Liver (tissue), 9 donors: ENCODE results near the gene SLC6A7. TPM values are rescaled to one million over a fixed set of nuclear protein-coding genes. Genes with fewer than 3 reads are reported as not detected.

Experiments
- DNase-seq: peaks from one replicate; pipeline ENCODE4 v3.0.0-alpha.2; 2017; ENCODE audit warnings: low spot score
- H3K27ac ChIP-seq, 2 donors: one replicate each; pipeline ENCODE4 v1.7.0; 2013; ENCODE audit warnings: inconsistent platforms in 2 of 2, low read length in 2 of 2, control low read depth in 1 of 2, low read depth in 1 of 2, mild to moderate bottlenecking in 1 of 2
- H3K27me3 ChIP-seq, 4 donors: one replicate each; pipeline versions ENCODE4 v1.6.1 to v1.7.0; 2013; ENCODE audit warnings: low read length in 3 of 4, inconsistent platforms in 1 of 4, mild to moderate bottlenecking in 1 of 4, moderate library complexity in 1 of 4; ENCODE audit not compliant: control insufficient read depth in 4 of 4, insufficient read depth in 4 of 4
- H3K36me3 ChIP-seq, 4 donors: one replicate each; pipeline versions ENCODE4 v1.6.1 to v1.7.0; 2013; ENCODE audit warnings: low read length in 3 of 4, mild to moderate bottlenecking in 3 of 4, low read depth in 1 of 4, moderate library complexity in 1 of 4; ENCODE audit not compliant: control insufficient read depth in 4 of 4, insufficient read depth in 3 of 4
- H3K4me1 ChIP-seq, 4 donors: one replicate each; pipeline versions ENCODE4 v1.6.1 to v1.7.0; 2013; ENCODE audit warnings: low read length in 3 of 4, mild to moderate bottlenecking in 3 of 4, moderate library complexity in 1 of 4; ENCODE audit not compliant: control insufficient read depth in 4 of 4, insufficient read depth in 4 of 4
- H3K4me3 ChIP-seq, 3 donors: one replicate each; pipeline versions ENCODE4 v1.6.1 to v1.7.0; 2013; ENCODE audit warnings: low read length in 3 of 3, control low read depth in 1 of 3, low read depth in 1 of 3, mild to moderate bottlenecking in 1 of 3
- H3K9ac ChIP-seq, 2 donors: one replicate each; pipeline ENCODE4 v1.7.0; 2013; ENCODE audit warnings: low read length in 2 of 2, mild to moderate bottlenecking in 2 of 2, moderate library complexity in 2 of 2, control low read depth in 1 of 2, low read depth in 1 of 2
- H3K9me3 ChIP-seq, 4 donors: one replicate each; pipeline versions ENCODE4 v1.6.1 to v1.7.0; 2013; ENCODE audit warnings: low read length in 3 of 4; ENCODE audit not compliant: control insufficient read depth in 4 of 4
- CTCF ChIP-seq: fragments of 150-350 bp; IDR thresholded peaks from 2 replicates; pipeline ENCODE4 v1.5.1; 2017; ENCODE audit warnings: improper control_type of control experiment, low read depth, low read length; ENCODE audit not compliant: missing input control
- EGR1 ChIP-seq, 2 donors: IDR thresholded peaks; 2 replicates each; pipeline ENCODE4 v1.6.1; 2016 to 2018; ENCODE audit warnings: antibody characterized with exemption in 2 of 2, low read depth in 2 of 2
- FOXA1 ChIP-seq: IDR thresholded peaks from 2 replicates; pipeline ENCODE4 v1.6.1; 2016; ENCODE audit warnings: antibody characterized with exemption
- FOXA2 ChIP-seq: IDR thresholded peaks from 2 replicates; pipeline ENCODE4 v1.6.1; 2016; ENCODE audit warnings: antibody characterized with exemption
- GABPA ChIP-seq, 2 donors: IDR thresholded peaks in 1 of 2; conservative IDR thresholded peaks in 1 of 2; 2 replicates each; pipeline ENCODE4 v1.6.1; 2016; ENCODE audit warnings: antibody characterized with exemption in 2 of 2, mild to moderate bottlenecking in 1 of 2, moderate library complexity in 1 of 2
- HNF4A ChIP-seq, 2 donors: conservative IDR thresholded peaks; 2 replicates each; pipeline ENCODE4 v1.6.1; 2016; ENCODE audit warnings: antibody characterized with exemption in 2 of 2, mild to moderate bottlenecking in 2 of 2
- HNF4G ChIP-seq: IDR thresholded peaks from 2 replicates; pipeline ENCODE4 v1.6.1; 2016; ENCODE audit warnings: antibody characterized with exemption
- JUND ChIP-seq, 2 donors: IDR thresholded peaks; 2 replicates each; pipeline ENCODE4 v1.6.1; 2016; ENCODE audit warnings: antibody characterized with exemption in 2 of 2
- MAX ChIP-seq: IDR thresholded peaks from 2 replicates; pipeline ENCODE4 v1.6.1; 2016; ENCODE audit warnings: antibody characterized with exemption
- NR2F2 ChIP-seq: IDR thresholded peaks from 2 replicates; pipeline ENCODE4 v1.6.1; 2016; ENCODE audit warnings: antibody characterized with exemption
- RAD21 ChIP-seq, 2 donors: IDR thresholded peaks; 2 replicates each; pipeline ENCODE4 v1.6.1; 2016; ENCODE audit warnings: antibody characterized with exemption in 2 of 2, mild to moderate bottlenecking in 2 of 2
- REST ChIP-seq: IDR thresholded peaks from 2 replicates; pipeline ENCODE4 v1.6.1; 2016; ENCODE audit warnings: antibody characterized with exemption, mild to moderate bottlenecking
- RXRA ChIP-seq, 2 donors: IDR thresholded peaks; 2 replicates each; pipeline ENCODE4 v1.6.1; 2017 to 2018; ENCODE audit warnings: antibody characterized with exemption in 2 of 2, mild to moderate bottlenecking in 1 of 2
- SP1 ChIP-seq: IDR thresholded peaks from 2 replicates; pipeline ENCODE4 v1.6.1; 2018; ENCODE audit warnings: antibody characterized with exemption, mild to moderate bottlenecking
- TAF1 ChIP-seq: conservative IDR thresholded peaks from 2 replicates; pipeline ENCODE4 v1.6.1; 2016; ENCODE audit warnings: antibody characterized with exemption, mild to moderate bottlenecking
- YY1 ChIP-seq: IDR thresholded peaks from 2 replicates; pipeline ENCODE4 v1.6.1; 2016; ENCODE audit warnings: antibody characterized with exemption, mild to moderate bottlenecking
- ZBTB33 ChIP-seq: IDR thresholded peaks from 2 replicates; pipeline ENCODE4 v1.6.1; 2016; ENCODE audit warnings: antibody characterized with exemption
- WGBS: extraction: QIAGEN DNeasy Blood & Tissue Kit; methylation state at CpG from one replicate; pipeline ENCODE4 v1.1.7; 2013; 5-methylcytosine and 5-hydroxymethylcytosine counted together
- polyA plus RNA-seq, 2 donors: library from polyadenylated mRNA; stranded (reverse) in 1 of 2; unstranded in 1 of 2; fragments of 200-250 nt in 1 of 2; fragments of >200 nt in 1 of 2; fragmentation: Nextera tagmentation in 1 of 2; extraction: Ambion mirVana in 1 of 2; gene quantifications; one replicate each; pipeline versions ENCODE4 v1.2.1 to v1.2.3, GENCODE V29; 2013 to 2015
- total RNA-seq, 2 donors: library from RNA; depleted of rRNA; stranded (reverse); fragments of >200 nt; gene quantifications; one replicate each; pipeline ENCODE4 v1.2.3, GENCODE V29; 2014
- TF ChIP-seq, protein P1 (sequence below): IDR thresholded peaks from 2 replicates; pipeline ENCODE4 v1.6.1; 2016; ENCODE audit warnings: antibody characterized with exemption
- donor health status: healthy.
- donor health status: healthy.
- donor health status: healthy.
- donor health status: healthy.
- donor health status: healthy.

The SLC6A7 gene
- total and polyA plus RNA-seq, 4 donors: not detected

GRCh38 chr5:150156027-150156368, 33.9 kb upstream of the SLC6A7 start:
- H3K9me3 ChIP-seq: no peaks in the 10 kb centered on the region
- H3K36me3 ChIP-seq: no peaks in the 10 kb centered on the region
- no peaks in the 10 kb centered on the region for H3K27me3 ChIP-seq
- H3K4me3 ChIP-seq: no peak overlapping the region
- WGBS: 60% methylated on average over 9 of the region's 9 CpGs
- TF ChIP-seq JUND (IDR thresholded peaks at IDR 0.05) (no peak), HNF4A (conservative IDR thresholded peaks at IDR 0.05) (no peak), EGR1 (IDR thresholded peaks at IDR 0.05; ENCODE audit: low read depth in 2 of 2) (no peak), GABPA (IDR thresholded peaks at IDR 0.05 in 1 of 2, conservative IDR thresholded peaks at IDR 0.05 in 1 of 2) (no peak), FOXA2 (no peak), TAF1 (no peak), SP1 (no peak), ZBTB33 (no peak), MAX (no peak), FOXA1 (no peak), RXRA (IDR thresholded peaks at IDR 0.05) (no peak), HNF4G (no peak), CTCF (no peak), RAD21 (IDR thresholded peaks at IDR 0.05) (no peak), REST (no peak), YY1 (no peak), NR2F2 (no peak)
- TF ChIP-seq, protein P1, sequence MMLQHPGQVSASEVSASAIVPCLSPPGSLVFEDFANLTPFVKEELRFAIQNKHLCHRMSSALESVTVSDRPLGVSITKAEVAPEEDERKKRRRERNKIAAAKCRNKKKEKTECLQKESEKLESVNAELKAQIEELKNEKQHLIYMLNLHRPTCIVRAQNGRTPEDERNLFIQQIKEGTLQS: no peak
- peak overlapping the region; percentile 32 to 58 for H3K27ac ChIP-seq
- DNase-seq: no peak
- no peak overlapping the region for H3K9ac ChIP-seq
- H3K4me1 ChIP-seq: peaks cover 0 to 1% (median 0%) of the 10 kb centered on the region in 4 donors

- no peak for TF ChIP-seq JUND (IDR thresholded peaks at IDR 0.05)
- no peak for TF ChIP-seq FOXA2
- no peak for TF ChIP-seq NR2F2
- TF ChIP-seq ZBTB33: no peak
- TF ChIP-seq RAD21 (IDR thresholded peaks at IDR 0.05): no peak
- TF ChIP-seq EGR1 (IDR thresholded peaks at IDR 0.05; ENCODE audit: low read depth in 2 of 2): no peak
- no peak for TF ChIP-seq YY1
- no peak for TF ChIP-seq RXRA (IDR thresholded peaks at IDR 0.05)
- TF ChIP-seq FOXA1: no peak
- no peak for TF ChIP-seq CTCF
- no peak for TF ChIP-seq HNF4G
- no peak for TF ChIP-seq HNF4A (conservative IDR thresholded peaks at IDR 0.05)
- TF ChIP-seq, protein P1: no peak
- TF ChIP-seq MAX: no peak
- TF ChIP-seq GABPA (IDR thresholded peaks at IDR 0.05 in 1 of 2, conservative IDR thresholded peaks at IDR 0.05 in 1 of 2): no peak
- WGBS: 81% methylated on average over 4 of the region's 4 CpGs
- Histone ChIP-seq H3K9me3 (no peaks in the 10 kb centered on the region), H3K4me1 (peaks cover 0 to 4% (median 0%) of the 10 kb centered on the region in 4 donors), H3K4me3 (no peak overlapping the region), H3K36me3 (no peaks in the 10 kb centered on the region), H3K9ac (no peak overlapping the region), H3K27me3 (no peaks in the 10 kb centered on the region), H3K27ac (peak overlapping the region; percentile 32 to 58)
- DNase-seq: no peak
Observed at GRCh38 chr5:150156540-150156939, 33.3 kb upstream of the SLC6A7 start.
